ENCODE data around the gene RBM27.

DNA sequence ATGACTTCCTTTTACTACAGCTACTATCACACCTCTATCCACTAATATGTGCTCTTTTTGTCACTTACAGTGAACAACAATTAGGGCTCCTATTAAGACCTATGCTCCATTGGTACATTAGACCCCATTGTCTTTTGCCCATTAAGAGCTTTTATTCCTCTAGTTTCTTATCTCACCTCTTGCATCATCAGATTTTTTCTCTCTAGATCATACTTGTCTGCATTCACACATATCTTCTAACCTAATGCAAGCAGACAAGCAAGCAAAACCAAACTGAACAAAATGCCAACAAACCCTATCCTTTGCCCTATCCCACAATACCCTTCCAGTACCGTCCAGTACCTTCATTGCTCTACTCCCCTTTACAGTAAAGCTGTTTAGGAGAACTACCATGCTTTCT is 10.1 kb upstream of the RBM27 start:
- TF ChIP-seq, protein P1, sequence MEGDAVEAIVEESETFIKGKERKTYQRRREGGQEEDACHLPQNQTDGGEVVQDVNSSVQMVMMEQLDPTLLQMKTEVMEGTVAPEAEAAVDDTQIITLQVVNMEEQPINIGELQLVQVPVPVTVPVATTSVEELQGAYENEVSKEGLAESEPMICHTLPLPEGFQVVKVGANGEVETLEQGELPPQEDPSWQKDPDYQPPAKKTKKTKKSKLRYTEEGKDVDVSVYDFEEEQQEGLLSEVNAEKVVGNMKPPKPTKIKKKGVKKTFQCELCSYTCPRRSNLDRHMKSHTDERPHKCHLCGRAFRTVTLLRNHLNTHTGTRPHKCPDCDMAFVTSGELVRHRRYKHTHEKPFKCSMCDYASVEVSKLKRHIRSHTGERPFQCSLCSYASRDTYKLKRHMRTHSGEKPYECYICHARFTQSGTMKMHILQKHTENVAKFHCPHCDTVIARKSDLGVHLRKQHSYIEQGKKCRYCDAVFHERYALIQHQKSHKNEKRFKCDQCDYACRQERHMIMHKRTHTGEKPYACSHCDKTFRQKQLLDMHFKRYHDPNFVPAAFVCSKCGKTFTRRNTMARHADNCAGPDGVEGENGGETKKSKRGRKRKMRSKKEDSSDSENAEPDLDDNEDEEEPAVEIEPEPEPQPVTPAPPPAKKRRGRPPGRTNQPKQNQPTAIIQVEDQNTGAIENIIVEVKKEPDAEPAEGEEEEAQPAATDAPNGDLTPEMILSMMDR (conservative IDR thresholded peaks at IDR 0.05): no peak
- TF ChIP-seq ZFX (IDR thresholded peaks at IDR 0.05): no peak
